GM21619 (cell line): ENCODE results near the gene CCNH.

Experiments used
- ATAC-seq: cut with Tn5 transposase; IDR thresholded peaks from one replicate; pipeline ENCODE4 v1.9.1; 2021; ENCODE audit not compliant: unreplicated experiment

The CCNH gene

DNA sequence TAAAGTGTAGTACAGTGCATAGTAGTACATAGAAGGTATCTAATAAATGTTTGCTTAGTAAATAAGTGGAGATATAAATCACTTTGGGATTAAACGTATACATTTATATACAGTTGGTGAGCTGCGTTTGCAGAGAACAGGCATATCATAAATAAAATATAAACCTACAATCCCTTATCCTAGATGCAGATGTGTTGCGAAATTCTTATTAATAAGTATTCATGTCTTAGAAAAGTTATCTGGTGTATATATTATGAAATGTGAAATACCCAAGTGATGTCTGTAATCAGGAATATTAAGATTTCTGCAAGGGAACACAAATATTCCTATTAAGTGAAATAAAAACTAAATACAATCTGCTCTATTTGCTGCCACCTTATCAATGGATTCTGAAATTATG lies 8.8 kb downstream of the CCNH start:
- ATAC-seq = no peak

DNA sequence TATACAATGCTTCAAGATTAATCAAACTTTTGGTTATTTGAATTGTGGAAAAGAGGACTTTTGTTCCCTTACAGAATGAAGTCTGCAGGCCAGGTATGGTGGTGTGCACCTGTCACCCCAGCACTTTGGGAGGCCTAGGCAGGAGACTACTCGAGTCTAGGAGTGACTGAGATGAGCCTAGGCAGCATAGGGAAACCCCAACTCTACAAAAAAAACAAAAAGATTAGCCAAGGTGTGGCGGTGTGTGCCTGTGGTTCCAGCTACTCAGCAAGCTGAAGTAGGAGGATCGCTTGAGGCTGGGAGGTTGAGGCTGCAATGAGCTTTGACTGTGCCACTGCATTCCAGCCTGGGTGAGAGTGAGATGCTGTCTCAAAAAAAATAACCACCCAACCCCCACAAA lies 9.3 kb downstream of the CCNH start:
- ATAC-seq = no peak

DNA sequence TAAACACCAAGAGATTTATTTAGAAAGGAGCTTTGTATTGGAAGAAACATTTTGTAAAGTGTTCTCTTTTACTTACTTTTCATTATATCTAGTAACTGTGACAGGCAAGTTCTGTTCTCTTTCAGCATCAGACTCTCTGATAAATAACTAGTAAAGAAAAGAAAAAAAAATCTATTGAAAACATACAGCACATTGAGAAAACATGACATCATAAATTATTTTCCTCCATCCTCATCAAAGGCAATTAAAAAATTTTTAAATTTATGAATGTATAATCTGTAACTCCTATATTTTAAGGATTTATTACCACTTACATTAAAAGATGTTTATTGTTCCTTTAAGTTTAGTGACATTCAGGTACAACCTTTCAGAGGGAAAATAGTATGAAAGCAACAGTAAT lies 11.1 kb downstream of the CCNH start:
- ATAC-seq = no peak

DNA sequence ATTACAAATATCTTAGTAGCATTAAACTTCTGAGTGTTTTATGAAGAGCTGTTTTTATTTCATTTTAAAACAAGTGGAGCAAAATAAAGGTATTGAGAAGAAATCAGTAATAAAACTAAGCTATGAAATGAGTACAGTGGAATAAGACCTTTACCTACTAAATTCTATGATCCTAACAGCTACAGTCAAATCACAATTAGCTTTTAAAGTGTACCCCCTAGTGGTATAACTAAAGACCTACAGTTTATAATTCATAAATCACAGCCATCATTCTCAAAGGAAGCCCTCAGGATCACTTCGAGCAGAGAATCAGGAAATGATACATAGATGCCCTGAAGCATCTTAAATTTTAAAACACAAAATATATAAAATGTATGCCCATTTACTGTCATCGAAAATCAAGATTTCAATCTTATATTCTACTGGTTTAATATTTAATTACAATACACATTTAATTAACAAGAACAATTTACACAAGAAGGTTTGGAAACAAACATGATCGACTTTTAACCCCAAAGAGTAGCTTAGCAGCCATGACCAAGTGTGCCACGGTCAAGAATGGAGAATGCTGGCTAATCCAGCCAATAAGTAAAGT lies 12.3 kb downstream of the CCNH start:
- ATAC-seq = peak; percentile 76

DNA sequence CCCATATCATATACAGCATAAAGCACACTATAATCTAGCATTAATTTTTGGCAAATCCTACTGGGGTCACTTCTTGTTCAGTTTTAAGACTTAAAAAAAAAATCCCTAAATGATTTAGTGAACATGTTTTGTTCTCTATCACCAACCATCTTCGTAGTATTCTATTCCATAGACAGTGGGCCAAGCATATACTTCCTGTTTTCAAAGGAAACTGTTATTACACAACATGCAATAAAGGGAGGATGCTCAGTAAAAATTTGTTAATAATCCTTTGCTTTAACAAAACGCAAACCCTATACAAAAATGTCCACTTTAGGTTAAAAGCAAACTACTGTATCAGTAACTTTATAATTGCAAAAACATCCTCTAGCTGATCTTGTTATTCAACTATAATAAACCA lies 13.0 kb downstream of the CCNH start:
- ATAC-seq = no peak

DNA sequence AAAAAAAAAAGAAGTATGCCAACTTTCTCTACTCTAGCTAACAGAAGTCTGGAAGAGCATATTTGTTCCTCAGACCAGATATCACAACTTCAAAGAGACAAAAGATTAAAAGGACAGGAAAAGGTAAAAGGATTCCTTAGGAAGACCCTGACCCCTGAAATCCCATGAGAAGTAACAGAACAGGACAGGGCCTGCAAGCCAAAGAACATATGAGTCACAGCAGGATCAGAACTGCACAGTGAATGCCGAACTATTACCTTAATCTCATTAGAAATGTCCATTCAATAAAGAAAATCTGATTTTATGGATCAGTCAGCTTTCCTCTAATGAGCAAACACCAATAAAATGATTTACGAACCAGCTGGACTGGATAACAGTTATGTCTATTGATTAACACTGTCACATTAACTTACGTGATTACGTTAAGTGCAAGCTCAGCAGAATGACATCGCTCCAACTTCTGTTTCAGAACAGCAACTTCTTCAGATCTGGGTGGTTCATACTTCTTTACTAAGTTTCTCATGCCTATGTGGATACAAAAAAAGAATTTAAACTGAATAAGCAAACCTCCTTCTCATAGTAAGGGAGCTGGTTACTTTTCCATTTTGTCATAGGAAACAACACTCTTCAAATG lies 13.6 kb downstream of the CCNH start:
- no peak for ATAC-seq

DNA sequence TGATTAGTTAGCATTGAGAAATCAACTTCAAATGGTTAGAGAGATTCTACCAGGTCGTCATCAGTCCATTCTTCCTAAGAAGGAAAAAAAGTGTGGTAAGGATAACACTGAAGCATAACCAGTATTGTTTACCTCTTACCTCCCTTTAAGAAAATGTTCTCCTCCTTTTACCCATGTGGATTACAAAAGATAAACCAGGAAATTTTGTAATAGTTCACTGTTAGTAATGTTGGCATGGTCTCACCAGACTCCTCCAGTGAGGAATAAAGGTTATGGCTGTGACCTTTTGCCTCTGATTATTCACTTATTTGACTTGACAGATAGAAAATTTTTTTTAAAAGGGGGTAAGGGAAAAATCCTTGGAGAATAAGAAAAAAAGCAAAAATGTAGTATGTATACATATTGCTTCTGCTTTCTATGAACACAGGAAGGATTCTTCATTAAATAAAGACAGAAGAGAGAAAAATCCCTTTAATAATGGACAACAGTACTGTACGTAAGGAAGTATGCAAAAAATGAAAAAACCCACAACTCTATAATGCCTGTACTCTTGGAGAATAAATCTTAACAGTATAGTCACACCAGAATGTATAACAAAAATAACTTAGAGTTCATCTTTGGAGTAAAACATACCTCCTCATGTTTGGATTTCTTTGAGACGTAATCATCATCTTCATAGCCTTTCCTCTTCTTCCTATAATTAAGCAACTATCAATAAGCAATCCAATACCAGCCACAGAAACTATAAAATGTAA lies 18.1 kb downstream of the CCNH start:
- no peak for ATAC-seq

DNA sequence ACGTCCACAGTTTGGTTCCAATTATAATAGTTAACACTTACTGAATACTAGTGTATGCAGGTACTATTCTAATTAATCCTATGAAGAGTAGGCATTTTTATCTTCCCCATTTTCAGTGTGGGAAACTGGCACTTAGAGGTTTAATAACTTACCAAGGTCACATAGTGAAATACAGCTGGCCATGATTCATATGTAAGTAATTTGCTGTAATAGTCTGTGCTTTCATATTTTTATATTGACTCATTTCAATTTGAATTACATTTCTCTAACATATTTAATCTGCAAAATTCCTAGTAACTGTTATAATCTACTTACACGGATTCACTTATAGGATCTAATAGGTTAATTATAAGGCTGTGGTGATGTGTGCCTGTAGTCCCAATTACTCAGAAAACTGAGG lies 19.4 kb downstream of the CCNH start:
- ATAC-seq = no peak

DNA sequence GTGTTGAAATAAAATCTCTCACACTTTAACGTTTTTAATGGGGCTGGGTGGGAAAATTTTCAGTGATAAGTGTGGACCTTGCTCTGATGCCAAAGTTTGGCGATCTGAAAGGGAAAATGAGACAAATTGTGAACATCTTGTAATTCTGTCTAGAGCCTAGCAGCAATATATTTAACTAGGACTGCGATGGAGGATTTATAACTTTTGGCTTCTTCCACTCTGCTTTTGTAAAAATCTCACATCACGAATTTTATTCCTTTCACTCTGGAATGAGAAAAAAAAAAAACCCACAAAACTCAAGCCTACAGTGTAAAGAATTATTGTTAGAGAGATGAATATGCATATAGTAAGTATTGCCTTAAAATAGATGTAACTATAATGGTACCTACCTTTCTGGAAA lies 19.9 kb downstream of the CCNH start:
- ATAC-seq = no peak

DNA sequence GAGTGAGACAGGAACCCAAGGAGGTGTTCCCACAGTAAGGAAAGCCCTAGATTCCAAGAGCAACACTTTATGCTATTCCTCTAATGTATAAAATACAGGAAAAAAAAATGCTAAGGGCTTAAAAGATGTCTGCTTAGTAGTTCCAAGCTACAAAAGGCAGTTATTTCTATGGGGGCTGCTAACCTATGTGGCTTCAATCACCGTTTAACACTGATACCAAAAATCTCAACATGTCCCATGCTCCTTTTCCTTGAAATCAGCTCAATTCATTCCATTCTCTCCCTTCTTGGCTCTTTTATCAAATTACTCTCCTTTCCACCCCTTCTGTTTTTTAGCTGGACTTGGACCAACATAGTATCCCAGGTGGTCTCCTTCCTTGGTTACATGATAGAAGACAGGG lies 20.6 kb downstream of the CCNH start:
- ATAC-seq = no peak

DNA sequence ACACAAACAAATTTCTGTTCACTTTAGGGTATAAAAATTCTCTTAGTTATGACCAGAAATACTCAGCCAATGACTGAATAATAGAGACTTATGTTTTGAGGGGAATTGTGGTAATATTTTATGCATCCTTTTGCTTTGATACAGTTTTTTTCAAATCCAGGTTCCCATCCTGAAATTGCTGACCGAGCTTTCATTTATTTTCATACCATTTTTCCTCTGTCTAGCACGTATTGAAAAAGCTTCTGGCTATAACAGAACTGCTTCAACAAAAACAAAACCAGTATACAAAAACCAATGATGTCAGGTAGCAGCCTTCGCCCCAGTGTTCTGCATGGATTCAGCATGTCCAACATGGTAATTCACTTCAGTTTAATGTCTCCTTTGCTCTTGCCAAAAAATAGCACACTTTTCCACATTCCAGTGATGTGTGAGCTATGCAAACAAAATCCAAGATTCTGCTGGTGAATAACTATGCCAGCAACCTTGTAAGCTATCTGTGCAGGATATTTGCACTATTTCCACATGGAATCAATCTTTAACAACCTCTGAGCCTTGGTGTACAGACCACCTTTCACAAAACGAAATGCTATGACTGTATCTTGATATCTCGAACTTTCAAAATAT lies 22.0 kb downstream of the CCNH start:
- no peak for ATAC-seq

DNA sequence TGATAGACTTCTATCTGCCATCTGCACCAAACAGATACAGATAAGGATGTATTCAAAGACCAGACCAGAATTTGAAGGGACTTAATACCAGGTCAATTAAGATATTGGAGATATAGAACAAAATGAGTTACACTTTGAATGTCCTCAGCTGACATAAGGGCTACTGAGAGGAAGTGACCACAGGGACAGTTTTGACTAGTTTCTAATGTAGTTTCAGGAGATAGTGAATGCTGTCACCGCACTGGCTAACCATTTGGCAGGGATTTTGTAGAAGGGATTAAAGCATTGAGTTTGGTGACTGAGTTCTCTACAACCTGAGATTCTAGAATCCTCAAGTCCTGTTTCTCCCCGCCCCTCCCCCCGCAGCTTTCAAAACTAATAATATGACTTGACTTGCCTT lies 22.7 kb downstream of the CCNH start:
- ATAC-seq = peak; percentile 56

DNA sequence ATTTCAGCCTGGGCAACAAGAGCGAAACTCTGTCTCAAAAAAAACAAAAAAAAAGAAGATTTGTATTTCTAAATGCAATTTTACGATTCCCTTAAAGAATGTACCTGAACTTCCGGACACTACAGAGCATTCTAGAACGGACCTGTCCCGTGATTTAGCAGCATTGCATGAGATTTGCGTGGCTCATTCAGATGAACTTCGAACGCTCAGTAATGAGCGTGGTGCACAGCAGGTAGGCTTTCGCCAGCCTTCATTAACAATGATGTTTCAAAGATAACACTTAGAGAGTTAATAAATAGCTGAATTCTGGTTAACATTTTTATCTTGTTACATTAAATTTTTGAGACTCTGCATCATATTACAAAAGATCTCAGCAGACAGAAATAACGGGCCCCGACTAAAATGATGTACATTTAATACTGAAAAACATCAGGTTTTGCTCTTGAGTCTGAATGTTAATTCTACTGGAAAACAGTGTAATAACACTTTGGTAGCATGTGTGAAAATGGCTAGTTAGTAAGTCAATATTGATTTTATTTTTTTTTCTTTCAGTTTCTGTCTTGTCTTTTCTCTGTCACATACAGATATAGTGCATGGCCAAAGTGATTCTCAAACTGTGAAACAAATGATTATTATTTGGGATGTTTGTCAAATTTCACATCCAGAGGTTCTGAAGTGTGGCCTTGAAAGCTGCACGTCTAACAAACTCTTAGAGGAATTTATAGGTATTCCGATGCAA lies 23.3 kb downstream of the CCNH start:
- peak; percentile 24 for ATAC-seq

DNA sequence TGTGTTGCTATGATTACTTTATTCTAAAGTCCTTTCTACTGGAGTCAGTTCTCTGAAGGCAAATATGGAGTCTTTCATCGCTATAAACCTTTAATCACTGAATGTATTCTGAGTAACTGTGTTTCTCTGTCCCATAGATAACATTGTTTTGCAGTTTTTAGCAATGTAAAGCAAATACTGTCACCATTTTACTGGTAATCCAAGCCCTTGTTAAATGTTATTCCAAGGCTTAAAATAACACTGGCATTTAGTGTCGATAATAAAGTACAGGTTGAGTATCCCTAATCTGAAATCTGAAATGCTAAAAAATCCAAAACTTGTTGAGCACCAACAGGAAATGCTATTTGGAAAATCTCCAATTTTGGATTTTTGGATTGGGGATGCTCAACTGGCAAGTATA lies 24.6 kb downstream of the CCNH start:
- no peak for ATAC-seq

DNA sequence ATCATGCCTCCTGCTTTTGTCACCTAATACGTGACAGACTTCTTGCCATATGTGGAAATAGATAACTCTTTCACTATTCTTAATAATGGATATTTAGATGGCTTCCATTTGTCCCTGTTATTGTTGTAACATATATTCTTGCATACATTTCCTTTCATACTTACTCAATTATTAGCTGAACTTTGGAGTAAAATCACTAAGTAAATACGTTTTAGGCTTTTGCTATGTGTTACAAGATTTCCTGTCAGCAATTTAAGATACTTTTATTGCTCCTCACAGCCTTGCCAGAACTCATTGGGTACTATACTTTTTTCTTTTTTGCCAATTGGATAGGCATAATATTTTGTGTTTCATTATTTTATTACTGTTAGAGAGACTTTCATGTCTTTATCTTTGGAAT lies 26.9 kb downstream of the CCNH start:
- ATAC-seq = no peak

DNA sequence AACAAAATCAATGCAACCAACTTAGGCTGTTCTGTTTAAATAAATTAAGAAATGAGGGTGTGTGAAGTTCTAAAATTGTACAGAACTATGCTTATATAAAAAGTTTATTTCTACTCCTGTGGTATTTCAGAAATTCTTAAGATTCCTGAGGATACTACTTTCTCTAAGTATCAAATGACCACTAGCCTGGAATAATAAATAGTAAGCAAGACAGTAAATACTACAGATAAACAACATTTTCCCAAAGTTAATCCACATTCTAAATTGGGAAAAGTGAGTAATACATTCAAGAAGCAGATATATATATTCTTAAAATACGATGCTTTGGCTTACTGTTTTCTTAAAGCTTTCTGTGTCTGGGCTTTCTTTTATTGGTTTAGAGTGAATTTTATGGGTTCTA lies 29.5 kb downstream of the CCNH start:
- no peak for ATAC-seq

DNA sequence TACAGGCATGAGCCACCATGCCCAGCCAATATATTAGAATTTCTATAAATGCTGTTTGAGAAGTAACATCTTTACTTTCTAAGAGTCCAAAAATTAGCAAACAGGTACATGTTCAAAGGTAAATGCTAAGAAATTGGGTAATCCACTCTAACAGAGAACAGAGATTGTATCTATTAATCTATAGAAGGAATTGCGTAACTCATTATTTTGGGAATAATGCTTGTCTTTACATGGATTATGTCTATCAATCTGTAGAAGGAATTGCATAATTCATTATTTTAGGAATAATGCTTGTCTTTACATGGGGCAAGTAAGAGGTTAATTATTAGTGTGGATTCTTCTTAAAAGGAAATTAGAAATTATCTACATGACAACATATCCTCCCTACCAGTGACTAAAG lies 30.5 kb downstream of the CCNH start:
- no peak for ATAC-seq

DNA sequence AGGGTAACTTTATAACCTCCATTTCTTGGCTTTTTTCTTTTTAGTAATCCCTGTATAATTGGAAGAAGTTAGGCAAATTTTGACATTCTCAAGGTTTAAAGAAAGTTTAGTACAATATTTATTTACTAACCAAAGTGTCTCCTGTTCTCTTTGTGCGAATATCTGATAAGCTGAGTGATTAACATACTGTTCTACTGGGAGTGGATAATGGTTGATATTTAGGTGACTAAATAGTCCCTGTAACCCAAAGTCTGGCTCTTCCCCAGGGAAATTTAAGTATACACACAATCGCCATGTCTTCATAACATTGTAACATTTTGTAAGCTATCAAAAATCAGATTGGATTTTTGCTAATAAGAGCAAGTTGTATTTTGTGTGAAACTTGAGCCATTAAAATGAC lies 40.0 kb downstream of the CCNH start:
- ATAC-seq = no peak

DNA sequence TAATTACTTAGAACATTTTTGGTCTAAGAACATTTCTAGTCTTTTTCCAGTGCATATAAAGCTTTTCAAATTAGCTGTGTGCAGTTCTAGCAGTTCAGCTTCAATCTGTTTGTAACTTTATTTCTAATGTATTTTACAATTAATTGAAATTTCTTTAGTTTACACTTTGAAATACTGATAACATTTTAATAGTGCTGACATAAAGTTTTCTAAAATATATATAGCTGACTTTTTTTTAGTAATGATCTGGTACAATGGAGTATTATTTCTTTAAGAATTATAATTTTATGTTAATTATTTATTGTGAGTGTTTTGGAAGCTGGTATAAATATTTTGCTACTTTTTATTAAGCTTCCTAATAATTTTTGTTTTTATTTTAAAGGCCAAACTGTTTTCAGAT lies 43.3 kb downstream of the CCNH start:
- no peak for ATAC-seq

DNA sequence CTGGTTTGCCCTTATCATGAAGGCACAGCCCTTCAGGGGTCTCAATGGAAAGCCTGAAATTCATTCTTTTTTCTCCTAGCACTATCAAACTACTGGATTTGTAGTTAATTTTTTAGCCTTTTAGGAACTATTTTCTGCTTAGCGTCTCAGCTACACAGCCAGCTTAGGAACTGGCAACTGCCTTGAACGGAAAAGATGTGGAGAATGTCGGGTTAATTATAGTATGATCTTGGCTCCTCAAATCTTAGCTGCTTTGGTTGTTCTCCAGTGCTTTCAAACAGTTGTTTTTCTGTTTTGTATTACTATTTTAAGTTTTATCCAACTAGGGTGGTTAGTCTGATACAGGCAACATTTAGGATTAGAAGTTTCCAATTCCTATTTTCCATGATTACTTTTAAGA lies 44.1 kb downstream of the CCNH start:
- no peak for ATAC-seq

DNA sequence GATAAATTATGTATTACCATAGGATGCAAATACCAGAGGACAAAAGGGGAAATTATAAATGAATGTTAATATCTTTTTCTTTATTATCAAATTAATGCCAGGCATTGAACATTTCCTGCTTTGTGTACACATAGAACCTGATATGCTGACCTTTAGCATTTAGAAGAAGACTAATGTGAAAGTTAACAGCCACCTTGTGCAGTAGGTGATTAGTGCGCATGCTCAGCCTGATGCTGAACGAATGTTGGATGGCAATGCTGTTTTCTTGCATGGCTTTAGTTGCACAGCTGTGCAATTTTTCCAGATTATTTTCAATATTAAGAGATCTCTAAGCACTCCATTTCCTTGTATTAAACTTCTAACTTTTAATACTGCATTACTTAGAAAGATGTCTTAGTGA lies 45.5 kb downstream of the CCNH start:
- ATAC-seq = no peak
